H1 (cell line): Measurements from ENCODE around the gene GNAQ. TPM values are rescaled to one million over a fixed set of nuclear protein-coding genes. Genes with fewer than 3 reads are reported as not detected.

Experiments used
- CTCF ChIA-PET: fragments of 300-600 bp; sonication (Branson Sonifier 250); formaldehyde crosslinking; loops from one replicate; lab custom pipeline; 2021; ENCODE audit not compliant: partially characterized antibody; lab: Charles Lee
- POLR2A ChIA-PET: fragments of 300-600 bp; sonication (Branson Sonifier 250); formaldehyde crosslinking; loops from one replicate; lab custom pipeline; 2021; ENCODE audit warnings: inconsistent platforms; ENCODE audit not compliant: partially characterized antibody; lab: Charles Lee
- DNase-seq, 2 experiments: peaks; one replicate each; pipeline versions ENCODE4 v3.0.0 to v3.0.0-alpha.2; 2010 to 2022; ENCODE audit warnings: low spot score in 2 of 2, low read depth in 1 of 2, mixed read lengths in 1 of 2
- FAIRE-seq: peaks from 2 replicates; lab custom pipeline; 2011; peaks lifted over from hg19 to GRCh38; lab: Jason Lieb, UNC
- H2AFZ ChIP-seq: 2 replicates; pipeline ENCODE4 v1.8.1; 2012; ENCODE audit warnings: low read length, inconsistent platforms
- H2AK5ac ChIP-seq: 2 replicates; pipeline ENCODE4 v1.6.1; 2013; ENCODE audit warnings: low read depth, low read length
- H2BK120ac ChIP-seq: replicated peaks from 2 replicates; pipeline ENCODE3; 2013; ENCODE audit warnings: low read depth, low read length, inconsistent platforms
- H2BK12ac ChIP-seq: 2 replicates; pipeline ENCODE4 v1.6.1; 2013; ENCODE audit warnings: low read depth, low read length
- H2BK15ac ChIP-seq: 2 replicates; pipeline ENCODE4 v1.6.1; 2013; ENCODE audit warnings: low read length
- H2BK20ac ChIP-seq: 2 replicates; pipeline ENCODE4 v1.6.1; 2013; ENCODE audit warnings: low read length
- H2BK5ac ChIP-seq: 2 replicates; pipeline ENCODE4 v1.6.1; 2013; ENCODE audit warnings: low read depth, low read length
- H3K14ac ChIP-seq: 2 replicates; pipeline ENCODE4 v1.6.1; 2013; ENCODE audit warnings: inconsistent platforms; ENCODE audit not compliant: insufficient read length
- H3K18ac ChIP-seq: 2 replicates; pipeline ENCODE4 v1.6.1; 2013; ENCODE audit warnings: low read length; ENCODE audit errors: extremely low read depth
- H3K23ac ChIP-seq: 2 replicates; pipeline ENCODE4 v1.6.1; 2013; ENCODE audit warnings: inconsistent platforms; ENCODE audit not compliant: insufficient read length
- H3K23me2 ChIP-seq: 2 replicates; pipeline ENCODE4 v1.6.1; 2013; ENCODE audit warnings: low read depth, low read length
- H3K27ac ChIP-seq: 2 replicates; pipeline ENCODE4 v1.6.1; 2011; ENCODE audit warnings: low read depth, low read length, inconsistent platforms
- H3K27me3 ChIP-seq, 4 experiments: replicated peaks in 1 of 4; 1 replicate in 1 of 4; 2 replicates in 3 of 4; pipeline versions ENCODE4 v1.6.1 to v1.8.1; 2011 to 2013; ENCODE audit warnings: low read length in 3 of 4, mild to moderate bottlenecking in 3 of 4, inconsistent platforms in 2 of 4, mixed read lengths in 2 of 4, moderate library complexity in 1 of 4; ENCODE audit not compliant: control insufficient read depth in 3 of 4, insufficient read depth in 3 of 4; ENCODE audit errors: extremely low read depth in 1 of 4
- H3K36me3 ChIP-seq, 4 experiments: 2 replicates each; pipeline versions ENCODE4 v1.6.1 to v1.8.1; 2011 to 2013; ENCODE audit warnings: mild to moderate bottlenecking in 4 of 4, low read length in 3 of 4, moderate library complexity in 2 of 4, control low read depth in 1 of 4, inconsistent platforms in 1 of 4; ENCODE audit not compliant: insufficient read depth in 4 of 4, control insufficient read depth in 2 of 4
- H3K4ac ChIP-seq: replicated peaks from 2 replicates; pipeline ENCODE3; 2013; ENCODE audit warnings: low read length, low read depth, mixed read lengths, inconsistent platforms; ENCODE audit not compliant: insufficient read length
- H3K4me1 ChIP-seq, 4 experiments: replicated peaks in 1 of 4; 1 replicate in 1 of 4; 2 replicates in 3 of 4; pipeline versions ENCODE4 v1.6.1 to v1.8.1; 2011 to 2013; ENCODE audit warnings: low read length in 3 of 4, inconsistent platforms in 2 of 4, mixed read lengths in 1 of 4; ENCODE audit not compliant: insufficient read depth in 4 of 4, control insufficient read depth in 3 of 4
- H3K4me2 ChIP-seq, 2 experiments: 2 replicates each; pipeline versions ENCODE4 v1.6.1 to v1.8.1; 2011 to 2013; ENCODE audit warnings: low read depth in 2 of 2, low read length in 2 of 2, control low read depth in 1 of 2, inconsistent platforms in 1 of 2, mild to moderate bottlenecking in 1 of 2; ENCODE audit not compliant: insufficient read depth in 1 of 2
- H3K4me3 ChIP-seq, 4 experiments: fragments of 200-600, 300-600 bp in 1 of 4; sonication (generic), shearing (Covaris generic), sonication (Bioruptor Twin) in 1 of 4; 2 replicates each; pipeline versions ENCODE4 v1.5.1 to v1.8.1; 2011 to 2016; ENCODE audit warnings: low read length in 4 of 4, low read depth in 3 of 4, control low read depth in 2 of 4, inconsistent platforms in 2 of 4, mild to moderate bottlenecking in 2 of 4, mixed read lengths in 1 of 4, moderate library complexity in 1 of 4; ENCODE audit not compliant: insufficient read depth in 2 of 4; ENCODE audit errors: extremely low read depth in 1 of 4
- H3K56ac ChIP-seq: replicated peaks from 2 replicates; pipeline ENCODE3; 2013; ENCODE audit warnings: low read depth, mild to moderate bottlenecking, mixed read lengths, low read length, inconsistent platforms; ENCODE audit not compliant: insufficient read length
- H3K79me1 ChIP-seq: 2 replicates; pipeline ENCODE4 v1.6.1; 2013; ENCODE audit warnings: low read depth, low read length, control low read depth
- H3K79me2 ChIP-seq, 2 experiments: 2 replicates each; pipeline versions ENCODE4 v1.6.1 to v1.8.1; 2012 to 2013; ENCODE audit warnings: low read length in 2 of 2, mild to moderate bottlenecking in 2 of 2, inconsistent platforms in 1 of 2; ENCODE audit not compliant: insufficient read depth in 2 of 2, control insufficient read depth in 1 of 2
- H3K9ac ChIP-seq, 4 experiments: replicated peaks in 1 of 4; 1 replicate in 1 of 4; 2 replicates in 3 of 4; pipeline versions ENCODE4 v1.6.1 to v1.8.1; 2011 to 2013; ENCODE audit warnings: low read depth in 3 of 4, low read length in 3 of 4, control low read depth in 2 of 4, mild to moderate bottlenecking in 2 of 4, moderate library complexity in 2 of 4, inconsistent platforms in 1 of 4; ENCODE audit errors: extremely low read depth in 1 of 4
- H3K9me3 ChIP-seq, 2 experiments: 2 replicates each; pipeline versions ENCODE4 v1.6.1 to v1.8.1; 2012 to 2013; ENCODE audit warnings: mild to moderate bottlenecking in 2 of 2, moderate library complexity in 2 of 2, control low read depth in 1 of 2, inconsistent platforms in 1 of 2, low read depth in 1 of 2, low read length in 1 of 2, mixed read lengths in 1 of 2; ENCODE audit not compliant: insufficient read depth in 2 of 2
- H4K20me1 ChIP-seq, 2 experiments: replicated peaks in 1 of 2; 2 replicates each; pipeline versions ENCODE3 to v1.8.1; 2011 to 2013; ENCODE audit warnings: inconsistent platforms in 2 of 2, low read length in 2 of 2, mild to moderate bottlenecking in 1 of 2; ENCODE audit not compliant: insufficient read depth in 2 of 2, control insufficient read depth in 1 of 2
- H4K5ac ChIP-seq: 2 replicates; pipeline ENCODE4 v1.6.1; 2013; ENCODE audit warnings: low read length, low read depth, mixed read lengths, inconsistent platforms; ENCODE audit not compliant: insufficient read length
- H4K8ac ChIP-seq: 2 replicates; pipeline ENCODE4 v1.8.0; 2013; ENCODE audit warnings: mild to moderate bottlenecking, moderate library complexity, low read length, inconsistent platforms; ENCODE audit not compliant: insufficient read depth; ENCODE audit errors: extremely low read depth
- H4K91ac ChIP-seq: replicated peaks from 2 replicates; pipeline ENCODE3; 2013; ENCODE audit warnings: low read length, mixed read lengths, inconsistent platforms; ENCODE audit not compliant: insufficient read length
- ASH2L ChIP-seq: fragments of 200-600, 300-600 bp; sonication (generic); IDR thresholded peaks from one replicate; pipeline ENCODE4 v1.7.1; 2017; ENCODE audit warnings: low read length
- EGR1 ChIP-seq: IDR thresholded peaks from 2 replicates; pipeline ENCODE4 v1.6.1; 2011; ENCODE audit warnings: low read depth, low read length, borderline replicate concordance
- GTF2F1 ChIP-seq: IDR thresholded peaks from 2 replicates; pipeline ENCODE4 v1.6.1; 2012; ENCODE audit warnings: low read depth, low read length, improper control_type of control experiment, borderline replicate concordance
- JUN ChIP-seq: IDR thresholded peaks from 2 replicates; pipeline ENCODE4 v1.6.1; 2011; ENCODE audit warnings: low read depth, mild to moderate bottlenecking, improper control_type of control experiment, low read length
- KDM1A ChIP-seq: fragments of 200-600, 300-600 bp; sonication (generic); IDR thresholded peaks from 2 replicates; pipeline ENCODE4 v1.7.1; 2016; ENCODE audit warnings: mild to moderate bottlenecking, low read length, borderline replicate concordance
- NANOG ChIP-seq: IDR thresholded peaks from 2 replicates; pipeline ENCODE4 v1.6.1; 2011; ENCODE audit warnings: low read length, low read depth, mild to moderate bottlenecking, inconsistent platforms; ENCODE audit not compliant: insufficient read depth, poor library complexity, severe bottlenecking
- RFX5 ChIP-seq: IDR thresholded peaks from 2 replicates; pipeline ENCODE4 v1.6.1; 2011; ENCODE audit warnings: low read depth, low read length, improper control_type of control experiment, borderline replicate concordance
- RXRA ChIP-seq: IDR thresholded peaks from 2 replicates; pipeline ENCODE4 v1.6.1; 2011; ENCODE audit warnings: low read depth, mild to moderate bottlenecking, low read length, moderate library complexity; ENCODE audit not compliant: insufficient read depth
- SAP30 ChIP-seq: fragments of 300-600 bp; sonication (generic); IDR thresholded peaks from 2 replicates; pipeline ENCODE4 v1.7.1; 2012; ENCODE audit warnings: low read length, moderate library complexity, mild to moderate bottlenecking, inconsistent platforms; ENCODE audit not compliant: insufficient read depth, insufficient replicate concordance
- SP2 ChIP-seq: IDR thresholded peaks from 2 replicates; pipeline ENCODE4 v1.6.1; 2012; ENCODE audit warnings: mild to moderate bottlenecking, low read length, inconsistent platforms
- SRF ChIP-seq: IDR thresholded peaks from 2 replicates; pipeline ENCODE4 v1.6.1; 2011; ENCODE audit warnings: mild to moderate bottlenecking, low read depth, low read length, moderate library complexity
- USF2 ChIP-seq: IDR thresholded peaks from 2 replicates; pipeline ENCODE4 v1.6.1; 2011; ENCODE audit warnings: low read length, improper control_type of control experiment
- polyA plus RNA-seq, 7 experiments: library from polyadenylated mRNA; depleted of rRNA in 3 of 7; stranded (reverse) in 5 of 7; unstranded in 2 of 7; fragments of >200 nt in 5 of 7; fragments of 200-250 nt in 2 of 7; gene quantifications; 1 replicate in 5 of 7; 2 replicates in 1 of 7; 4 replicates in 1 of 7; pipeline versions ENCODE4 v1.2.1 to v1.2.3, GENCODE V29; 2011 to 2013; ENCODE audit warnings: missing spikeins in 2 of 7, mixed read lengths in 2 of 7
- total RNA-seq: library from RNA; stranded (reverse); fragmentation: NEBNext Ultra II Directional; extraction: Animal tissue kit (Norgen Biotek cat#: 25700); gene quantifications from 2 replicates; pipeline ENCODE4 v1.2.1, GENCODE V29; 2021

The GNAQ gene
- total and polyA plus RNA-seq, 2 of the 8 experiments (the other 6 are each of a cell fraction or from before 2014, with no cell fraction given), result 22.8 to 63.8 TPM

- Histone ChIP-seq H3K27ac (no peak overlapping the region), H2BK5ac (no peak overlapping the region), H3K23ac (no peak overlapping the region), H2BK120ac (no peak overlapping the region), H3K9ac (no peak overlapping the region), H3K23me2 (no peaks in the 10 kb centered on the region), H2BK15ac (no peak overlapping the region), H4K20me1 (peaks cover 8% of the 10 kb centered on the region in 2 experiments), H2AFZ (no peak overlapping the region), H3K4me1 (peaks cover 0 to 6% (median 0%) of the 10 kb centered on the region in 4 experiments; a peak in 5 of 7 replicates), H3K18ac (no peak overlapping the region), H3K4me2 (no peak overlapping the region), H3K9me3 (no peaks in the 10 kb centered on the region), H4K91ac (no peak overlapping the region), H4K5ac (no peak overlapping the region), H3K4me3 (no peak overlapping the region), H3K27me3 (no peaks in the 10 kb centered on the region), H3K14ac (no peak overlapping the region), H3K56ac (no peak overlapping the region), H3K79me1 (no peaks in the 10 kb centered on the region), H3K4ac (no peak overlapping the region), H4K8ac (no peak overlapping the region), H2BK20ac (no peak overlapping the region), H3K79me2 (peaks cover 0 to 94% of the 10 kb centered on the region in 2 experiments; a peak in 3 of 4 replicates), H2AK5ac (no peak overlapping the region), H3K36me3 (no peaks in the 10 kb centered on the region), H2BK12ac (no peak overlapping the region)
- FAIRE-seq (no peak), DNase-seq (no peak)
- CTCF ChIA-PET, result interaction anchor here (0.8 kb wide), 2 partner anchors 23 to 67 kb away, joined by 3 read pairs; no protein-coding TSS in a partner anchor
- POLR2A ChIA-PET, result no interaction called here
- TF ChIP-seq RFX5, result no peak
- TF ChIP-seq ASH2L, result no peak
- no peak for TF ChIP-seq EGR1
- no peak for TF ChIP-seq SRF
- no peak for TF ChIP-seq RXRA
- no peak for TF ChIP-seq SP2
- no peak for TF ChIP-seq NANOG
- no peak for TF ChIP-seq USF2
- TF ChIP-seq GTF2F1, result no peak
- TF ChIP-seq KDM1A, result no peak
- no peak for TF ChIP-seq SAP30
- no peak for TF ChIP-seq JUN
Measured at GRCh38 chr9:78011049-78011448, 20.6 kb downstream of the GNAQ start.
